Measurements from ENCODE around the gene BMPR1B.

- TF ChIP-seq TAF1 (IDR thresholded peaks at IDR 0.05; ENCODE audit: borderline replicate concordance, low read depth, low read length) (no peak), POLR2A (IDR thresholded peaks at IDR 0.05; ENCODE audit: low read depth, low read length) (no peak), POLR2AphosphoS5 (IDR thresholded peaks at IDR 0.05; ENCODE audit: low read depth, low read length) (no peak)
Measured at GRCh38 chr4:95124906-95125504, 367.2 kb downstream of the BMPR1B start.

Measured in GM12892 (cell line).